ENCODE data around the gene TANGO2.

The TANGO2 gene

GRCh38 chr22:20026204-20026908, 5.4 kb downstream of the TANGO2 start:
- no peak for TF ChIP-seq CTCF (IDR thresholded peaks at IDR 0.05; ENCODE audit: borderline replicate concordance, control extremely low read depth, extremely low read depth, insufficient read depth, missing control alignments)
- in situ Hi-C loops (cut with MboI; ENCODE audit: low sequenced_read_pairs, unreplicated experiment), result no loop called here
- no peak for DNase-seq (ENCODE audit: low spot score)

- TF ChIP-seq CTCF (IDR thresholded peaks at IDR 0.05; ENCODE audit: borderline replicate concordance, control extremely low read depth, extremely low read depth, insufficient read depth, missing control alignments), result no peak
- DNase-seq (ENCODE audit: low spot score), result no peak
- in situ Hi-C loops (cut with MboI; ENCODE audit: low sequenced_read_pairs, unreplicated experiment), result no loop called here
Measured at GRCh38 chr22:20026996-20027601, 6.2 kb downstream of the TANGO2 start.

- in situ Hi-C loops (cut with MboI; ENCODE audit: low sequenced_read_pairs, unreplicated experiment), result no loop called here
- TF ChIP-seq CTCF (IDR thresholded peaks at IDR 0.05; ENCODE audit: borderline replicate concordance, control extremely low read depth, extremely low read depth, insufficient read depth, missing control alignments), result no peak
- DNase-seq (ENCODE audit: low spot score), result no peak
Measured at GRCh38 chr22:20027966-20028854, 7.3 kb downstream of the TANGO2 start.

GRCh38 chr22:20028855-20029549, 8.1 kb downstream of the TANGO2 start:
- in situ Hi-C loops (cut with MboI; ENCODE audit: low sequenced_read_pairs, unreplicated experiment), result no loop called here
- DNase-seq (ENCODE audit: low spot score), result no peak
- no peak for TF ChIP-seq CTCF (IDR thresholded peaks at IDR 0.05; ENCODE audit: borderline replicate concordance, control extremely low read depth, extremely low read depth, insufficient read depth, missing control alignments)

GRCh38 chr22:20029550-20030225, 8.8 kb downstream of the TANGO2 start:
- no peak for DNase-seq (ENCODE audit: low spot score)
- no peak for TF ChIP-seq CTCF (IDR thresholded peaks at IDR 0.05; ENCODE audit: borderline replicate concordance, control extremely low read depth, extremely low read depth, insufficient read depth, missing control alignments)
- in situ Hi-C loops (cut with MboI; ENCODE audit: low sequenced_read_pairs, unreplicated experiment), result no loop called here
